Spinal cord (tissue), 10 donors: ENCODE results near the gene TEKT2. TPM values are rescaled to one million over a fixed set of nuclear protein-coding genes. Genes with fewer than 3 reads are reported as not detected.

ENCODE experiments used
- DNase-seq, 6 donors: peaks; one replicate each; pipeline versions ENCODE4 v3.0.0 to v3.0.0-alpha.2; 2013 to 2015; ENCODE audit warnings: low spot score in 6 of 6, low read depth in 4 of 6
- H3K27ac ChIP-seq: one replicate; pipeline ENCODE4 v1.5.1; 2013; ENCODE audit warnings: low read depth, low read length, control low read depth
- H3K27me3 ChIP-seq: one replicate; pipeline ENCODE4 v1.6.1; 2013; ENCODE audit warnings: low read length; ENCODE audit not compliant: control insufficient read depth, insufficient read depth
- H3K36me3 ChIP-seq: one replicate; pipeline ENCODE4 v1.6.1; 2013; ENCODE audit warnings: low read length; ENCODE audit not compliant: control insufficient read depth, insufficient read depth
- H3K4me1 ChIP-seq: one replicate; pipeline ENCODE4 v1.6.1; 2013; ENCODE audit warnings: low read length; ENCODE audit not compliant: control insufficient read depth, insufficient read depth
- H3K4me3 ChIP-seq: one replicate; pipeline ENCODE4 v1.5.1; 2013; ENCODE audit warnings: low read depth, low read length, control low read depth
- H3K9me3 ChIP-seq: one replicate; pipeline ENCODE4 v1.6.1; 2013; ENCODE audit warnings: low read length; ENCODE audit not compliant: control insufficient read depth, insufficient read depth
- WGBS: methylation state at CpG from one replicate; pipeline ENCODE4 v1.1.5; 2013; ENCODE audit warnings: missing lambda C conversion rate; ENCODE audit not compliant: insufficient coverage; 5-methylcytosine and 5-hydroxymethylcytosine counted together
- polyA plus RNA-seq, 2 donors: library from polyadenylated mRNA; unstranded; fragments of 120-200 nt; gene quantifications; one replicate each; pipeline ENCODE4 v1.2.1, GENCODE V29; 2013; ENCODE audit not compliant: insufficient read length in 2 of 2
- total RNA-seq, 2 donors: library from RNA; depleted of rRNA in 1 of 2; stranded (reverse); fragments of 120-200 nt in 1 of 2; fragments of >200 nt in 1 of 2; gene quantifications; one replicate each; pipeline versions ENCODE4 v1.2.3 to v1.2.4, GENCODE V29; 2013 to 2014
- donor health status: healthy.

TEKT2 gene
- total and polyA plus RNA-seq, 4 donors: 2.2 to 17.5 (median 14.6) TPM

DNA sequence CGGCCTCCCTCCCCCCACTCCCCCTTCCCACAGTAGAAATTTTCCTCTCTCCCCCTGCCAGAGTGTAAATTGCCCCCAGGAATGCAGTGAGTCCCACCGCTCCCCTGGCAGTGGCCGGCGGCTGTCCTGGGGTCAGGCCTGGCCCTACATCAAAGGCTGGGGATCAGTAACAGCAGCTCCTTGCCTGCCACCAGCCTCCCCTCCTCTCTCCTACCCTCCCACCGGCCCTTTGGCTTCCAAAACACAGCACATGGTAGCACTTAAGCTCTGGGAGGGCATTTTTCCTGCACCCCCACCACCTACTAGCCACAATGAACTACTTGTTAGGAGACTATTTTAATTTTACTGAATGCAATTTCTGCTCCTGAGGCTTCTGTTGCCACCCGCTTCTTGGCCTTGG, 50.1 kb downstream of the TEKT2 start:
- H3K9me3 ChIP-seq: no peaks in the 10 kb centered on the region
- H3K36me3 ChIP-seq: peaks cover 20% of the 10 kb centered on the region
- H3K27ac ChIP-seq: peak overlapping the region; percentile 33
- peaks cover 19% of the 10 kb centered on the region for H3K4me1 ChIP-seq
- H3K27me3 ChIP-seq: no peaks in the 10 kb centered on the region
- no peak for DNase-seq
- WGBS: 36% methylated on average over 6 of the region's 6 CpGs
- H3K4me3 ChIP-seq: no peak overlapping the region

DNA sequence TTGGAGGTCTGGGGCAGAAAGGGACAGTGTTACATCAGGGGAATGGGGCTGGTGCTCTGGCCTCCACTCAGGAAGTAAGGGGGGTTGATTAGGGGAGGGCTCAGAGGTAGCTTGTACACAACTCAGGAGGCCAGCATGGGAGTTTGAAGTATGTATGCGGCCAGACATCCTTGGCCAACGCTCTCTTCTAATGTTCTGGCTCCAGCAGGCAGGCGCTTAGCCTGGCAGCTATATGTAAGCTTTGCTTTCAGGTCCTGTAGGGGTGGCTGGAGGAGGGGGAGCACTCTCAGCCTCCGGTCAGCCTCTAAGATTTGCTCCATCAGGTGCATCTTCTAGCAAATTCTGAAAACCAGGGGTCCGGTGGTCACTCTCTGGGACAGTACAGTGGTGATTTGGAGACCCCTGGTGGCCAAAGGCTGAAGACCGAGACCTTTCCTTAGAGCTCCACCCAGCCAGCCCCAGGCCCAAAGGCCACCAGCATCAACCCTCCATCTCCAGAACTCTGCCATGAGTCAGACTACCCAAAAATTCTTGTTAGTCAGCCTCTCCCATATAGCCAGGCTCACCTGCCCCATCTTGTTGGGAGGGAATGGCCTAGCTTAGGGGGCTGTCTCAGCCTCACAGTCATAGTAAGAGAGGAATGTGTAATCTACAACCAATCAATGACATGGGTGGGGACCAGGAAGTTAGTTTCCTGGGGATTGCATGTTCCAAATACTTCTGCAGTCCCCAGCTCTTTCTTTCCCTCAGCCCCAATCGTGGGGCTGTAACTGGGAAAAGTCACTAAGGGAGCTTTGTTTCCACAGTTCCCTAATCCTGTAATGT, 50.8 kb downstream of the TEKT2 start:
- Histone ChIP-seq H3K4me3 (no peak overlapping the region), H3K4me1 (peaks cover 19% of the 10 kb centered on the region), H3K36me3 (peaks cover 20% of the 10 kb centered on the region), H3K27me3 (no peaks in the 10 kb centered on the region), H3K27ac (peak overlapping the region; percentile 64), H3K9me3 (no peaks in the 10 kb centered on the region)
- 54% methylated on average over 6 of the region's 7 CpGs for WGBS
- DNase-seq: peak in 2 of 6 donors; percentile 62 to 75

DNA sequence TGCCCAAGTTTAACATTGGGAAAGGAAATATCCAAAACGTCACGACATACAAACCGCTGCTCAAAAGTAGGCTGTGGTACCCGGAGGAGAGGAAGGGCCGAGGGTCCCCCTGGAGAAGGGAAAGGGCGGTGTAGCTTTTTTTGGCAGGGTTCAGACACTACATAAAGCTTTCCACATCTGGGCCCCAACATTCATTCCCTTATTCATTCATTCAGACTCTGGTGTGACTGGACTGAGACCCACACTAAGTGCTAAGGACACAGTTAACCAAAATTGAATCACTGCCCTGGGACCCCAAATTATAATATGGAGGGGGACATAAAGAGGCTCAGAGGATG, 51.4 kb downstream of the TEKT2 start:
- 87% methylated on average over 3 of the region's 6 CpGs for WGBS
- Histone ChIP-seq H3K4me3 (no peak overlapping the region), H3K4me1 (peaks cover 19% of the 10 kb centered on the region), H3K9me3 (no peaks in the 10 kb centered on the region), H3K27me3 (no peaks in the 10 kb centered on the region), H3K36me3 (peaks cover 20% of the 10 kb centered on the region), H3K27ac (peak overlapping the region; percentile 64)
- DNase-seq: no peak

DNA sequence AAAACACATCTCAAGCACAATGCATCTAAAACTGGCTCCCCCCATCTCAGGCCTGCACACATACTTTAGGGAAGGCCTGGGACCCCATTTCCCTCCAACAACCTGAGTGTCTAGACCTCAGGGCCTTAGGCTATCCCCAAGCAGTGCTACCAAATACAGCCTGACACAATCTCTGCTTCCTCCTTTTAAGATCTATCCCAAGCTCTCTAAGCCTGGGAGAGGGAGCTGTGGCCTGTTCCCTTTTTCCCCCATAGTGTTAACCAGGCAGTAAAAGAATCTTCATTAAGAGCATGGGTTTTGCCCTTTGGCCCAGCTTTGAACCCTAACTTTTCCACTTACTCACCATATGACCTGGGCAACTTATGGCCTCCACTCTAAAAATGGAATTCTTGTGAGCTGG, 51.9 kb downstream of the TEKT2 start:
- Histone ChIP-seq H3K27ac (no peak overlapping the region), H3K4me3 (no peak overlapping the region), H3K27me3 (no peaks in the 10 kb centered on the region), H3K9me3 (no peaks in the 10 kb centered on the region), H3K4me1 (peaks cover 19% of the 10 kb centered on the region), H3K36me3 (peaks cover 20% of the 10 kb centered on the region)
- DNase-seq: no peak

DNA sequence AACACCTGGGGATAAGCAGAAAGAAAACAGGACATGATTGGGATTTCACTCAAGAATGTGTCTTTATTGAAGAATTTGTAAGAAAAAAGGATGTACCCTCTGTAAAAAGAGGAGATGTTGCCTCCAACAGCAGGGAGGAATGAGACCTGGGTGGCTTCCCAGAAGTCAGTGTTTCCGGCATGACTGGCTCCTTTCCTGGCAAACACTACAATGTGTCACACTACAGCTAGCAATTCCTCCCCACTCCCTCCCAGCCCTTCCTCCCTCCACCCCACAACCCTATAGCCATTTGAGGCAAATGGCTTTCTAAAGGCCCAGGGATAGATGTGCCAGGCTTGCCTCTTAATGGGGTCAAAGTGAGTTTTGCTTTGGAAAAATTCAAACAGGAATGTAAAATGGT, 52.6 kb downstream of the TEKT2 start:
- H3K4me3 ChIP-seq: no peak overlapping the region
- no peaks in the 10 kb centered on the region for H3K9me3 ChIP-seq
- peaks cover 26% of the 10 kb centered on the region for H3K4me1 ChIP-seq
- H3K27me3 ChIP-seq: no peaks in the 10 kb centered on the region
- H3K27ac ChIP-seq: peak overlapping the region; percentile 64
- H3K36me3 ChIP-seq: peaks cover 20% of the 10 kb centered on the region
- WGBS: 80% methylated on average over 1 of the region's 1 CpG
- DNase-seq: peak in 1 of 6 donors; percentile 73

DNA sequence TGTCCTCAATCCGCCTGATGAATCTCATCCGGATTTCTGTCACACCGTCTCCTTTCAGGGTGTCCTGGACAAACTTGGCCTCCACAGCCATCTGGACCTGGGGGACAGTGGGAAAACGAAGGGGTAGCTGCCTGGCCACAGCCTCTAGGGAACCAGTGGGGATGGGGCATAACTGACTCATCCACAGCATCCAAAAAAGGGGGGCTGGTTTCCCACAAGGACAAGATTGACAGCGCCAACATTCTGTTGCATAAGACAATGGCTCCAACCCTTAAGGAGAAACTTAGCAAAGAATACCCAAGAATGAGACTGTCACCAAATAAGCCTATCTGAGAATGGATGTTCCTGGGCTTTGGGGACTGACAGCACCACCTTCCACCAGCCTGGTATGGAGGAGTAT, 53.3 kb downstream of the TEKT2 start:
- no peak for DNase-seq
- Histone ChIP-seq H3K27ac (peak overlapping the region; percentile 57), H3K36me3 (peaks cover 20% of the 10 kb centered on the region), H3K4me1 (peaks cover 28% of the 10 kb centered on the region), H3K9me3 (no peaks in the 10 kb centered on the region), H3K4me3 (no peak overlapping the region), H3K27me3 (no peaks in the 10 kb centered on the region)
- WGBS: no CpG with 5 or more reads among the region's 5 CpGs

- H3K4me1 ChIP-seq: peaks cover 33% of the 10 kb centered on the region
- H3K36me3 ChIP-seq: peaks cover 20% of the 10 kb centered on the region
- no peaks in the 10 kb centered on the region for H3K27me3 ChIP-seq
- no peaks in the 10 kb centered on the region for H3K9me3 ChIP-seq
- no peak overlapping the region for H3K27ac ChIP-seq
- no peak for DNase-seq
- H3K4me3 ChIP-seq: no peak overlapping the region
- 64% methylated on average over 2 of the region's 3 CpGs for WGBS
Measured at GRCh38 chr1:36137776-36138175, 53.9 kb downstream of the TEKT2 start.

Other genes with a start within 250 kb of the TEKT2 start
- gene AGO1, start 200.9 kb upstream of the TEKT2 start, total RNA-seq: 10 to 100 TPM; 16.0 to 16.7 TPM
- 10 to 100 TPM; 17.9 to 20.9 TPM for gene AGO1, start 200.9 kb upstream of the TEKT2 start, polyA plus RNA-seq
- gene AGO3, start 153.0 kb upstream of the TEKT2 start, total RNA-seq: 10 to 100 TPM; 33.6 to 33.7 TPM
- gene AGO3, start 153.0 kb upstream of the TEKT2 start, polyA plus RNA-seq: 10 to 100 TPM; 11.5 to 15.1 TPM
- 10 to 100 TPM; 20.3 to 43.0 TPM for gene ADPRS, start 4.8 kb downstream of the TEKT2 start, total RNA-seq
- gene ADPRS, start 4.8 kb downstream of the TEKT2 start, polyA plus RNA-seq: 10 to 100 TPM; 41.3 to 46.1 TPM
- 10 to 100 TPM; 15.1 to 32.6 TPM for gene COL8A2, start 41.1 kb downstream of the TEKT2 start, total RNA-seq
- 1 to 10 TPM; 3.2 to 7.9 TPM for gene COL8A2, start 41.1 kb downstream of the TEKT2 start, polyA plus RNA-seq
- 10 to 100 TPM; 59.7 to 82.6 TPM for gene TRAPPC3, start 65.4 kb downstream of the TEKT2 start, total RNA-seq
- 10 to 100 TPM; 79.2 to 83.4 TPM for gene TRAPPC3, start 65.4 kb downstream of the TEKT2 start, polyA plus RNA-seq
- gene MAP7D1, start 72.1 kb downstream of the TEKT2 start, total RNA-seq: 10 to 100 TPM; 52.4 to 64.5 TPM
- 100 to 1,000 TPM; 183 to 209 TPM for gene MAP7D1, start 72.1 kb downstream of the TEKT2 start, polyA plus RNA-seq
- 10 to 100 TPM; 69.1 to 71.7 TPM for gene THRAP3, start 140.3 kb downstream of the TEKT2 start, total RNA-seq
- gene THRAP3, start 140.3 kb downstream of the TEKT2 start, polyA plus RNA-seq: 10 to 100 TPM; 84.0 to 88.5 TPM
- gene SH3D21, start 222.3 kb downstream of the TEKT2 start, total RNA-seq: 1 to 10 TPM; 2.5 to 6.9 TPM
- 10 to 100 TPM in 1 of 2 donors, 1 to 10 TPM in 1; 8.0 to 10.7 TPM for gene SH3D21, start 222.3 kb downstream of the TEKT2 start, polyA plus RNA-seq
- 10 to 100 TPM in 1 of 2 donors, 1 to 10 TPM in 1; 8.0 to 67.6 TPM for gene EVA1B, start 239.6 kb downstream of the TEKT2 start, total RNA-seq
- gene EVA1B, start 239.6 kb downstream of the TEKT2 start, polyA plus RNA-seq: 10 to 100 TPM; 21.4 to 28.5 TPM